Measurements from ENCODE around the gene MFSD12.

MFSD12 gene

GRCh38 chr19:3591876-3592613 is 34.7 kb upstream of the MFSD12 start:
- in situ Hi-C loops (cut with HindIII; ENCODE audit: low sequenced_read_pairs), result no loop called here
- no peak overlapping the region for H3K4me3 ChIP-seq (ENCODE audit: low read depth, low read length)
- DNase-seq (ENCODE audit: low read depth), result no peak
- TF ChIP-seq CTCF (IDR thresholded peaks at IDR 0.05; ENCODE audit: low read depth, low read length, missing control alignments), result no peak

- no peak for DNase-seq (ENCODE audit: low read depth)
- in situ Hi-C loops (cut with HindIII; ENCODE audit: low sequenced_read_pairs), result no loop called here
- TF ChIP-seq CTCF (IDR thresholded peaks at IDR 0.05; ENCODE audit: low read depth, low read length, missing control alignments), result no peak
- no peak overlapping the region for H3K4me3 ChIP-seq (ENCODE audit: low read depth, low read length)
These were observed 33.7 kb upstream of the MFSD12 start for GRCh38 chr19:3590991-3591659.

- TF ChIP-seq CTCF (IDR thresholded peaks at IDR 0.05; ENCODE audit: low read depth, low read length, missing control alignments), result no peak
- DNase-seq (ENCODE audit: low read depth), result no peak
- no peak overlapping the region for H3K4me3 ChIP-seq (ENCODE audit: low read depth, low read length)
- in situ Hi-C loops (cut with HindIII; ENCODE audit: low sequenced_read_pairs), result no loop called here
These were observed 32.6 kb upstream of the MFSD12 start for GRCh38 chr19:3589949-3590348.

GRCh38 chr19:3589439-3589838 is 32.1 kb upstream of the MFSD12 start:
- in situ Hi-C loops (cut with HindIII; ENCODE audit: low sequenced_read_pairs), result no loop called here
- H3K4me3 ChIP-seq (ENCODE audit: low read depth, low read length), result no peak overlapping the region
- no peak for DNase-seq (ENCODE audit: low read depth)
- no peak for TF ChIP-seq CTCF (IDR thresholded peaks at IDR 0.05; ENCODE audit: low read depth, low read length, missing control alignments)

- no peak for DNase-seq (ENCODE audit: low read depth)
- in situ Hi-C loops (cut with HindIII; ENCODE audit: low sequenced_read_pairs), result no loop called here
- no peak for TF ChIP-seq CTCF (IDR thresholded peaks at IDR 0.05; ENCODE audit: low read depth, low read length, missing control alignments)
- H3K4me3 ChIP-seq (ENCODE audit: low read depth, low read length), result no peak overlapping the region
These were observed 29.4 kb upstream of the MFSD12 start for GRCh38 chr19:3586707-3587346.

- DNase-seq (ENCODE audit: low read depth), result no peak
- H3K4me3 ChIP-seq (ENCODE audit: low read depth, low read length), result no peak overlapping the region
- TF ChIP-seq CTCF (IDR thresholded peaks at IDR 0.05; ENCODE audit: low read depth, low read length, missing control alignments), result peak; percentile 58
- in situ Hi-C loops (cut with HindIII; ENCODE audit: low sequenced_read_pairs), result no loop called here
These were observed 28.8 kb upstream of the MFSD12 start for GRCh38 chr19:3586127-3586626.

Data from astrocyte of the cerebellum (primary cell).